ENCODE measurements around the gene PLD4. TPM values are rescaled to one million over a fixed set of nuclear protein-coding genes. Genes with fewer than 3 reads are reported as not detected.

Gene PLD4
- total and polyA plus RNA-seq, 2 experiments from 2014 or later: not detected

DNA sequence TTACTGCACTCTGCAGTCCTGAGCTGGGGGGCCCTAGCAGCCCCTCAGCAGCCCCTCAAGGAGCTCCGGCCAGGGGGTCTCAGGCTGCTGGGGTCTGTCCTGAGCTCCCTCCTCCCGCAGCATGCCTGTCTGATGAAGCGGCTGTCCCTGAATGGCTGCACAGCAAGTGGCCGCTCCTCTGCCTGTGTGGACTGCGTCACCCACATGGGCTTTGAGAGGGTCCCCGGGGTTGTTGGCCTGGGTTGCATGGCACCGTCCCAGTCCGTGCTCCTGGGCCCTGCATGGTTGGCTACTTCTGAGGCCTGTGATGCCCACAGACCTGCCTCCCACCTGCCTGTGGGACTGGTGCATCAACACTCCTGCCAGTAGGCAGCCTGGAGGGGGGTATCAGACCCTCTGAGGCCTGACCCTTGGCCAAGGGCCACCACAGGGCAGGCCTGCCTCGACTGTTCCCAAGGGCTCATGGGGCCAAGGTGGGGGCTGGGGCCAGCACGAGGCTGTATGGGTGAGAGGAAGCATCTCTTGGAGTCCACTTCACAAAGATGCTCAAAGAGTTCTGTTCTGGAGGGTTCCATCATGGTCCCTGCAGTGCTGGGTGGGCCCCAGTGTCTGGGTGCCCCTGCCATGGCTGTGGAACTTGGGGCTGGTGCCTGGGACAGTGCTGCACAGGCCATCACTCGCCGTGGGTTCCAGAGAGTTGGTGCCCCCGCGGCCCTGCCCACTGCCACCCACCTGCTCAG is 47.4 kb upstream of the PLD4 start:
- Histone ChIP-seq H3K4me2 (no peak overlapping the region), H2AFZ (no peak overlapping the region), H3K4me1 (ENCODE audit: insufficient read depth) (no peaks in the 10 kb centered on the region; the same call in 1 of the 2 replicates), H3K36me3 (ENCODE audit: insufficient read depth) (no peaks in the 10 kb centered on the region), H3K27ac (ENCODE audit: low read depth) (no peak overlapping the region), H3K9me2 (ENCODE audit: insufficient read depth) (no peaks in the 10 kb centered on the region), H3K4me3 (no peak overlapping the region), H3K27me3 (ENCODE audit: insufficient read depth) (no peaks in the 10 kb centered on the region), H3K79me2 (replicated peaks; ENCODE audit: insufficient read depth) (peaks cover 6% of the 10 kb centered on the region; the same call in 1 of the 2 replicates), H3F3A (replicated peaks; ENCODE audit: low read depth) (no peaks in the 10 kb centered on the region), H4K20me1 (replicated peaks; ENCODE audit: insufficient read depth) (no peaks in the 10 kb centered on the region; the same call in 1 of the 2 replicates)
- no peak overlapping the region for H3K4me3 Mint-ChIP-seq
- ATAC-seq (no peak), DNase-seq (ENCODE audit: low spot score) (no peak)
- peaks cover 11% of the 10 kb centered on the region for H3K27me3 Mint-ChIP-seq (ENCODE audit: insufficient read depth, low read depth, poor library complexity)
- no peaks in the 10 kb centered on the region for H3K9me3 Mint-ChIP-seq
- H3K36me3 Mint-ChIP-seq (ENCODE audit: low read depth): peaks cover 8% of the 10 kb centered on the region; the same call in 1 of the 3 replicates
- TF ChIP-seq, protein P1, sequence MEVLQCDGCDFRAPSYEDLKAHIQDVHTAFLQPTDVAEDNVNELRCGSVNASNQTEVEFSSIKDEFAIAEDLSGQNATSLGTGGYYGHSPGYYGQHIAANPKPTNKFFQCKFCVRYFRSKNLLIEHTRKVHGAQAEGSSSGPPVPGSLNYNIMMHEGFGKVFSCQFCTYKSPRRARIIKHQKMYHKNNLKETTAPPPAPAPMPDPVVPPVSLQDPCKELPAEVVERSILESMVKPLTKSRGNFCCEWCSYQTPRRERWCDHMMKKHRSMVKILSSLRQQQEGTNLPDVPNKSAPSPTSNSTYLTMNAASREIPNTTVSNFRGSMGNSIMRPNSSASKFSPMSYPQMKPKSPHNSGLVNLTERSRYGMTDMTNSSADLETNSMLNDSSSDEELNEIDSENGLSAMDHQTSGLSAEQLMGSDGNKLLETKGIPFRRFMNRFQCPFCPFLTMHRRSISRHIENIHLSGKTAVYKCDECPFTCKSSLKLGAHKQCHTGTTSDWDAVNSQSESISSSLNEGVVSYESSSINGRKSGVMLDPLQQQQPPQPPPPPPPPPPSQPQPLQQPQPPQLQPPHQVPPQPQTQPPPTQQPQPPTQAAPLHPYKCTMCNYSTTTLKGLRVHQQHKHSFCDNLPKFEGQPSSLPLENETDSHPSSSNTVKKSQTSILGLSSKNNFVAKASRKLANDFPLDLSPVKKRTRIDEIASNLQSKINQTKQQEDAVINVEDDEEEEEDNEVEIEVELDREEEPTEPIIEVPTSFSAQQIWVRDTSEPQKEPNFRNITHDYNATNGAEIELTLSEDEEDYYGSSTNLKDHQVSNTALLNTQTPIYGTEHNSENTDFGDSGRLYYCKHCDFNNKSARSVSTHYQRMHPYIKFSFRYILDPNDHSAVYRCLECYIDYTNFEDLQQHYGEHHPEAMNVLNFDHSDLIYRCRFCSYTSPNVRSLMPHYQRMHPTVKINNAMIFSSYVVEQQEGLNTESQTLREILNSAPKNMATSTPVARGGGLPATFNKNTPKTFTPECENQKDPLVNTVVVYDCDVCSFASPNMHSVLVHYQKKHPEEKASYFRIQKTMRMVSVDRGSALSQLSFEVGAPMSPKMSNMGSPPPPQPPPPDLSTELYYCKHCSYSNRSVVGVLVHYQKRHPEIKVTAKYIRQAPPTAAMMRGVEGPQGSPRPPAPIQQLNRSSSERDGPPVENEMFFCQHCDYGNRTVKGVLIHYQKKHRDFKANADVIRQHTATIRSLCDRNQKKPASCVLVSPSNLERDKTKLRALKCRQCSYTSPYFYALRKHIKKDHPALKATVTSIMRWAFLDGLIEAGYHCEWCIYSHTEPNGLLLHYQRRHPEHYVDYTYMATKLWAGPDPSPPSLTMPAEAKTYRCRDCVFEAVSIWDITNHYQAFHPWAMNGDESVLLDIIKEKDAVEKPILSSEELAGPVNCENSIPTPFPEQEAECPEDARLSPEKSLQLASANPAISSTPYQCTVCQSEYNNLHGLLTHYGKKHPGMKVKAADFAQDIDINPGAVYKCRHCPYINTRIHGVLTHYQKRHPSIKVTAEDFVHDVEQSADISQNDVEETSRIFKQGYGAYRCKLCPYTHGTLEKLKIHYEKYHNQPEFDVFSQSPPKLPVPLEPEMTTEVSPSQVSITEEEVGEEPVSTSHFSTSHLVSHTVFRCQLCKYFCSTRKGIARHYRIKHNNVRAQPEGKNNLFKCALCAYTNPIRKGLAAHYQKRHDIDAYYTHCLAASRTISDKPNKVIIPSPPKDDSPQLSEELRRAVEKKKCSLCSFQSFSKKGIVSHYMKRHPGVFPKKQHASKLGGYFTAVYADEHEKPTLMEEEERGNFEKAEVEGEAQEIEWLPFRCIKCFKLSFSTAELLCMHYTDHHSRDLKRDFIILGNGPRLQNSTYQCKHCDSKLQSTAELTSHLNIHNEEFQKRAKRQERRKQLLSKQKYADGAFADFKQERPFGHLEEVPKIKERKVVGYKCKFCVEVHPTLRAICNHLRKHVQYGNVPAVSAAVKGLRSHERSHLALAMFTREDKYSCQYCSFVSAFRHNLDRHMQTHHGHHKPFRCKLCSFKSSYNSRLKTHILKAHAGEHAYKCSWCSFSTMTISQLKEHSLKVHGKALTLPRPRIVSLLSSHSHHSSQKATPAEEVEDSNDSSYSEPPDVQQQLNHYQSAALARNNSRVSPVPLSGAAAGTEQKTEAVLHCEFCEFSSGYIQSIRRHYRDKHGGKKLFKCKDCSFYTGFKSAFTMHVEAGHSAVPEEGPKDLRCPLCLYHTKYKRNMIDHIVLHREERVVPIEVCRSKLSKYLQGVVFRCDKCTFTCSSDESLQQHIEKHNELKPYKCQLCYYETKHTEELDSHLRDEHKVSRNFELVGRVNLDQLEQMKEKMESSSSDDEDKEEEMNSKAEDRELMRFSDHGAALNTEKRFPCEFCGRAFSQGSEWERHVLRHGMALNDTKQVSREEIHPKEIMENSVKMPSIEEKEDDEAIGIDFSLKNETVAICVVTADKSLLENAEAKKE (CRISPR knock-in tag; IDR thresholded peaks at IDR 0.05): no peak
- TF ChIP-seq CREB1 (CRISPR knock-in tag; IDR thresholded peaks at IDR 0.05; ENCODE audit: low read depth) (no peak), STAT1 (IDR thresholded peaks at IDR 0.05; ENCODE audit: unreplicated experiment) (no peak), JUNB (IDR thresholded peaks at IDR 0.05; ENCODE audit: unreplicated experiment) (no peak), NANOG (IDR thresholded peaks at IDR 0.05; ENCODE audit: borderline replicate concordance) (no peak), ZNF331 (CRISPR knock-in tag; IDR thresholded peaks at IDR 0.05; ENCODE audit: low read depth) (no peak), POLR2AphosphoS5 (IDR thresholded peaks at IDR 0.05; ENCODE audit: low read depth) (no peak), EZH2phosphoT487 (IDR thresholded peaks at IDR 0.05; ENCODE audit: unreplicated experiment) (no peak), EZH2 (IDR thresholded peaks at IDR 0.05; ENCODE audit: low read depth, unreplicated experiment) (no peak), ZNF114 (CRISPR knock-in tag; IDR thresholded peaks at IDR 0.05) (no peak)
- TF ChIP-seq, protein P2, sequence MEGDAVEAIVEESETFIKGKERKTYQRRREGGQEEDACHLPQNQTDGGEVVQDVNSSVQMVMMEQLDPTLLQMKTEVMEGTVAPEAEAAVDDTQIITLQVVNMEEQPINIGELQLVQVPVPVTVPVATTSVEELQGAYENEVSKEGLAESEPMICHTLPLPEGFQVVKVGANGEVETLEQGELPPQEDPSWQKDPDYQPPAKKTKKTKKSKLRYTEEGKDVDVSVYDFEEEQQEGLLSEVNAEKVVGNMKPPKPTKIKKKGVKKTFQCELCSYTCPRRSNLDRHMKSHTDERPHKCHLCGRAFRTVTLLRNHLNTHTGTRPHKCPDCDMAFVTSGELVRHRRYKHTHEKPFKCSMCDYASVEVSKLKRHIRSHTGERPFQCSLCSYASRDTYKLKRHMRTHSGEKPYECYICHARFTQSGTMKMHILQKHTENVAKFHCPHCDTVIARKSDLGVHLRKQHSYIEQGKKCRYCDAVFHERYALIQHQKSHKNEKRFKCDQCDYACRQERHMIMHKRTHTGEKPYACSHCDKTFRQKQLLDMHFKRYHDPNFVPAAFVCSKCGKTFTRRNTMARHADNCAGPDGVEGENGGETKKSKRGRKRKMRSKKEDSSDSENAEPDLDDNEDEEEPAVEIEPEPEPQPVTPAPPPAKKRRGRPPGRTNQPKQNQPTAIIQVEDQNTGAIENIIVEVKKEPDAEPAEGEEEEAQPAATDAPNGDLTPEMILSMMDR (conservative IDR thresholded peaks at IDR 0.05; ENCODE audit: low read depth in 2 of 2): no peak
- TF ChIP-seq, protein P3, sequence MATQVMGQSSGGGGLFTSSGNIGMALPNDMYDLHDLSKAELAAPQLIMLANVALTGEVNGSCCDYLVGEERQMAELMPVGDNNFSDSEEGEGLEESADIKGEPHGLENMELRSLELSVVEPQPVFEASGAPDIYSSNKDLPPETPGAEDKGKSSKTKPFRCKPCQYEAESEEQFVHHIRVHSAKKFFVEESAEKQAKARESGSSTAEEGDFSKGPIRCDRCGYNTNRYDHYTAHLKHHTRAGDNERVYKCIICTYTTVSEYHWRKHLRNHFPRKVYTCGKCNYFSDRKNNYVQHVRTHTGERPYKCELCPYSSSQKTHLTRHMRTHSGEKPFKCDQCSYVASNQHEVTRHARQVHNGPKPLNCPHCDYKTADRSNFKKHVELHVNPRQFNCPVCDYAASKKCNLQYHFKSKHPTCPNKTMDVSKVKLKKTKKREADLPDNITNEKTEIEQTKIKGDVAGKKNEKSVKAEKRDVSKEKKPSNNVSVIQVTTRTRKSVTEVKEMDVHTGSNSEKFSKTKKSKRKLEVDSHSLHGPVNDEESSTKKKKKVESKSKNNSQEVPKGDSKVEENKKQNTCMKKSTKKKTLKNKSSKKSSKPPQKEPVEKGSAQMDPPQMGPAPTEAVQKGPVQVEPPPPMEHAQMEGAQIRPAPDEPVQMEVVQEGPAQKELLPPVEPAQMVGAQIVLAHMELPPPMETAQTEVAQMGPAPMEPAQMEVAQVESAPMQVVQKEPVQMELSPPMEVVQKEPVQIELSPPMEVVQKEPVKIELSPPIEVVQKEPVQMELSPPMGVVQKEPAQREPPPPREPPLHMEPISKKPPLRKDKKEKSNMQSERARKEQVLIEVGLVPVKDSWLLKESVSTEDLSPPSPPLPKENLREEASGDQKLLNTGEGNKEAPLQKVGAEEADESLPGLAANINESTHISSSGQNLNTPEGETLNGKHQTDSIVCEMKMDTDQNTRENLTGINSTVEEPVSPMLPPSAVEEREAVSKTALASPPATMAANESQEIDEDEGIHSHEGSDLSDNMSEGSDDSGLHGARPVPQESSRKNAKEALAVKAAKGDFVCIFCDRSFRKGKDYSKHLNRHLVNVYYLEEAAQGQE (IDR thresholded peaks at IDR 0.05; ENCODE audit: unreplicated experiment): no peak
- TF ChIP-seq, protein P4, sequence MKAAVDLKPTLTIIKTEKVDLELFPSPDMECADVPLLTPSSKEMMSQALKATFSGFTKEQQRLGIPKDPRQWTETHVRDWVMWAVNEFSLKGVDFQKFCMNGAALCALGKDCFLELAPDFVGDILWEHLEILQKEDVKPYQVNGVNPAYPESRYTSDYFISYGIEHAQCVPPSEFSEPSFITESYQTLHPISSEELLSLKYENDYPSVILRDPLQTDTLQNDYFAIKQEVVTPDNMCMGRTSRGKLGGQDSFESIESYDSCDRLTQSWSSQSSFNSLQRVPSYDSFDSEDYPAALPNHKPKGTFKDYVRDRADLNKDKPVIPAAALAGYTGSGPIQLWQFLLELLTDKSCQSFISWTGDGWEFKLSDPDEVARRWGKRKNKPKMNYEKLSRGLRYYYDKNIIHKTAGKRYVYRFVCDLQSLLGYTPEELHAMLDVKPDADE (IDR thresholded peaks at IDR 0.05): no peak
- no peak overlapping the region for H3K27ac Mint-ChIP-seq
- peaks cover 19% of the 10 kb centered on the region for H3K4me1 Mint-ChIP-seq
